Measurements from ENCODE around the gene PDE6B.

- TF ChIP-seq CHD2 (IDR thresholded peaks at IDR 0.05; ENCODE audit: low read depth, low read length) (no peak), MAFK (conservative IDR thresholded peaks at IDR 0.05 in 1 of 2, IDR thresholded peaks at IDR 0.05 in 1 of 2; ENCODE audit: low read length in 2 of 2) (no peak), CTCF (CRISPR knock-in tag; IDR thresholded peaks at IDR 0.05) (no peak), ETS1 (CRISPR knock-in tag; IDR thresholded peaks at IDR 0.05) (no peak), POLR2AphosphoS5 (IDR thresholded peaks at IDR 0.05; ENCODE audit: low read depth, low read length) (no peak), ATF2 (CRISPR knock-in tag; IDR thresholded peaks at IDR 0.05) (no peak), U2AF2 (IDR thresholded peaks at IDR 0.05; ENCODE audit: low read depth, low read length) (no peak), POLR2A (IDR thresholded peaks at IDR 0.05; ENCODE audit: insufficient read depth in 1 of 2, low read depth in 2 of 2, low read length in 2 of 2) (peak in 1 of 2 experiments; percentile 24; a peak in 1 of 4 replicates)
These were observed 54.3 kb downstream of the PDE6B start for GRCh38 chr4:679629-680028.
